ENCODE measurements around the gene SMC4.

SMC4 gene

GRCh38 chr3:160475884-160476283 is 76.4 kb downstream of the SMC4 start:
- no peak for DNase-seq (ENCODE audit: low read depth in 2 of 2)

DNA sequence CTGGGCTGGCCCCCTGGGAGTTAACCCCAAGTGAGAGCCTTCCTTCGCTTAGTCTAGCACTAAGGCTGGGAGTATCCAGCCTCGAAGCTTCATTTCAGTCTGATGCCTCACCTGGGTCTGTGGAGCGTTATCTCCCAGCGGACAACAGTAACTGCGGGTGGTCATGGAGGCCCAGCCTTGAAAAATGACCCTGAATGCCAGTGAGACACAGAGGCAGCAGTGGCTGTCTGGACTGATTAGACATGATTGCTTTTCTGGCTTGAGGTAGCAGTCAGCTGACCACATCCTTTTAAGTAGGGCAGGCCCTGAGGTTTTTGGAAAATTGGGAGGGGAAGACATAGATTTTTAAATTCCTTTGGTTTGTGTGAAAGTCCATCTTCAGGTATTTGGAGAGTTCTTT is 78.3 kb downstream of the SMC4 start:
- DNase-seq (ENCODE audit: low read depth in 2 of 2) = no peak

GRCh38 chr3:160478338-160478737 is 78.9 kb downstream of the SMC4 start:
- DNase-seq (ENCODE audit: low read depth in 2 of 2) = no peak

GRCh38 chr3:160479376-160479775 is 79.9 kb downstream of the SMC4 start:
- no peak for DNase-seq (ENCODE audit: low read depth in 2 of 2)

DNA sequence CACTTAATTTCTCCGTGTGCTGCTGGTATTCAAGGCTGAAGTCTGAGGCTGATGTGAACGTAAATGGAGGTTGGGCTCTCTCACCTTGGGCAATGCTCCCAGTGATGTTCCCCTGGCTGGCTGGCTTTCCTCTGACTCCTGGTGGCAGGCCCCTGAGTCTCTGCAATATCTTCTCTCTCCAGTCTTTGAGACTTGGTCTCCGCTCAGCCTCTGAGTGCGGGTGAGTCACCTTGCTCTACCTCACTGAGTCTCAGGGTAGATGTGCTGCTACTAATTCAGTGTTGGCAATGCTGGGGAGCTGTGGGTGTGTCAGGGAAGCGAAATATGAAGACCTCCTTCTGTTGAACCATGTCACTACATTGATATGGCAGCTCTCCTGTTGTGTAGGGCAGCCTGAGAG is 81.5 kb downstream of the SMC4 start:
- no peak for DNase-seq (ENCODE audit: low read depth in 2 of 2)

DNA sequence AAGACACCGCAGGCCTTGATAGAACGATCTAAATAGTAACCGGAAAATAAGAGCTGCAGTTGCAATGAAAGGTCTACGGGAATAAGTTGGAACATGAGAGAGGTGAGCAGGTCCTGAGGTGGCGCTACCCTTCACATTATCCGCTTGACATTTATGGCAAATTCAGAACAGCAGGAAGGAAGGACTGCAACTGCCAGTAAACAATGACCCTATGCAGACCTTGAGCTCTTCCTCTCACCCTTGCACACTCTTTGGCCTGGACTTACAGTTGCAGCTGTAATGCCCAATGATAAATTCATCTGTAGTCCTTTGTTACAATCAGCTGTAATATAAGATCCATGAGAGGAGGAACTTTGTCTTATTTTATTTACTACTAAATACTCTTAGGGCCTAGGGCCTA is 82.4 kb downstream of the SMC4 start:
- no peak for DNase-seq (ENCODE audit: low read depth in 2 of 2)

GRCh38 chr3:160482796-160483195 is 83.3 kb downstream of the SMC4 start:
- no peak for DNase-seq (ENCODE audit: low read depth in 2 of 2)
